NCI-H2107 treated with DMSO at 0.1 percent for 48 hours (cell line): ENCODE data around the gene ROBO3.

Source experiments
- DNase-seq: peaks from one replicate; lab custom pipeline; 2025; ENCODE audit not compliant: unreplicated experiment; lab: John Stamatoyannopoulos, UW

ROBO3 gene

GRCh38 chr11:124841840-124842239, 23.4 kb upstream of the ROBO3 start:
- DNase-seq: no peak

DNA sequence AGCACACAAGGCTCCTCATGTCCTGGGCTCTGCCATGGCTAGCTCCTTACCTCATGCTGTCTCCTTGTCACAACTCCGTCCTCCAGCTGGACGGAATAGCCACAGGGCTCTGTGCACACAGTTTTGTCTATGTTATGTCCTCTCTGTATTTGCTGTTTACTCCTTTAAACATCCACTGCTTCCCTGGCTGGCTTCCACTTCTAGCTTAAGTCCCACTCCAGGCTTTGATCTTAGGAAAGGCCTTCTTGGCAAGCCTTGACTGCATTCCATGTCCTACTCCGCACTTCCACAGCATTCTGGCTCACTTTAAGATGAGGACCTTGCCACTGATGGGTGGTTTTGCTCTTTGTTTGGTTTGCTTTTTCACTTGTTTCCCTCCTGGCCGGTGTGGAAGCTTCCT, 22.9 kb upstream of the ROBO3 start:
- no peak for DNase-seq

DNA sequence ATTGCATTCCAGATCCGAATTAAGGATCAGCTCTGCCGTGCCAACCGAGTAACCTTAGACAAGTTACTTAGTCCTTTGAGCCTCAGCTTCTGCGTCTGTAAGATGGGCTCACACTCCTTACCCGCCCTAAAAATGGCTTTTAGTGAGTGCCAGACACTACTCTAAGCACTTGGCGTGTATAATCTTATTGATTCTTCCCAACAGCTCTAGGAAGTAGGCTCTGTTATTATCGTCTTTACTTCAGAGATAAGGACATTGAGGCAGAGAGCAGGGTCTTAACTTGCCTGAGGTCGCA, 21.7 kb upstream of the ROBO3 start:
- no peak for DNase-seq

DNA sequence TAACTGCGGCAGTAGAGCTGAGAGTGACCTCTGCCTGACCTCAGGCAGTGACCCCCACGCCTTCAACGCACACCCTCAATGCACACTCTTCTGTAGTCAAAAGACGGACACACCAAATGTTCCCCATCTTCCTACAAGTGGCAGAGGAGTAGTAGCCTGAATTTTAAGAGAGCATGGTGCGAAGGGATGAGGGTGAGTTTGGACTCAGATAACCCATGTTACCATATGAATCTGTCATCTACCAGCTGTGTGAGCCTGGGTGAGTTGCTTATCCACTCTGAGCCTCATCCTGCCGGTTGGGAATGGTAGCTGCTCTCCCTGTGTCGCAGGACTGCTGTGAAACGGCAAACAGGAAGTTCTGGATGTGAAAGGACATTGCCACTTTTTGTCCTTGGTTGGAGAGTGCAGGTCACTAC, 20.6 kb upstream of the ROBO3 start:
- no peak for DNase-seq

DNA sequence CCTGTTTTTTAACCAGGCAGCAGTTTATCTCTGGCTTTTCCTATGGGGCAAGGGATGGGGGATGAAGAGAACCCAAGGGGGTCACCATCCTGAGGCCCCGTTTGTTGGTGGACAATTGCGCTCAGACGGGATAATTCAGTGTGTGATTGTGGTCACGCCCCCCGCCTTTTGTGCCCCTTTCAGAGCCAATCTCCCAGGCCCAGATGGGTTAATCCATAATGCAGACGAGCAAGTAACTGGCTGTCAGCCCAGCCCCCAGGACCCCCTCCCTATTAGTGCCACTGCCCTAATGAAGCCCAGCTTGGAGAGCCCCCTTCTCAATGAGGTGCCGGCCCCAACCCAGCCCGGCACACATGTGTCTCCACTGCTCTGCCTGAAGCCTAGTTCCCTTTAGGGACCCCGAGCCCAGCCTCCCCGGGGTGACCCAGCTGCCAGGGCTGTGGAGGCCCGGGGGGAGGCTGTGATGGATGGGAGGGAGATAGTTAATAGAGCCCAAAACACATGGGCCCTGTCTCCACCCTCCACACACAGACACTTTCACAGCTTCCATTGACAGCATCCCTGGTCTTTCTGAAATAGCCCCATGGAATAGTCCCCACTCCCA, 19.1 kb upstream of the ROBO3 start:
- DNase-seq: no peak

DNA sequence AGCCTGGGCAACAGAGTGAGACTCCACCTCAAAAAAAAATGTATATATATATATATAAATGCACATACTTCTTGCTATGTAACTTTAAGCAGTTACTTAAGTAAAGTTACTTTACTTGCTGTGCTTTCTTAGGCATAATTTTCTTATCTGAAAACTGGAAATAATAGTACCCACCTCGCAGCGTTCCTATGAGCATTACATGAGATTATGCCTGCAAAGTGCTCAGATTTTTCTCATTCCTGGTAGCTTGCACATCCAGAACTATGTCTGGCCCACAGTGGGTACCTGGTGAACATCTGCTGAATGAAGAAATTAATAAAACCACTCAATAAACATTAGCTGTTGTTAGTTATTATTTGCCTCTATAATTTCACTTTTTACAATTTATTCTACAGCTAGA, 6.1 kb upstream of the ROBO3 start:
- no peak for DNase-seq

DNA sequence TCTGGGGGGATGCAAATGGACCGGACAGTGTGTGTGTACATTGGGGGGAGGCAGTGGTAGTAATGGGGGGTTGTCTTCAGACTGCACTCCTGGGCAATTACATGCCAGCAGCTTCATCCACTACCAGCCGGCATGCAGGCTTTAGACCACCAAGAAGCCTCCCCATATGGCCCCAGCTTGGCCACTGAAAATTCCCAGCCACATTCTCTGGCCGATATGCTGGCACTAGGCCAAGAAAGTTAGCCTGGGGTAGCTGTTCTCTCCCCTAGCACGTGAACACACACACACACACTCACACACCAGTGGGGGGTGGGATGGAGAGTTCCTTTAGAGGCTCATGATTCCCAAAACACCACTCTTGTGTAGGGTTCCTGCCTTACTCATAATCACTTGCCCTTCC, 3.6 kb upstream of the ROBO3 start:
- DNase-seq: no peak

DNA sequence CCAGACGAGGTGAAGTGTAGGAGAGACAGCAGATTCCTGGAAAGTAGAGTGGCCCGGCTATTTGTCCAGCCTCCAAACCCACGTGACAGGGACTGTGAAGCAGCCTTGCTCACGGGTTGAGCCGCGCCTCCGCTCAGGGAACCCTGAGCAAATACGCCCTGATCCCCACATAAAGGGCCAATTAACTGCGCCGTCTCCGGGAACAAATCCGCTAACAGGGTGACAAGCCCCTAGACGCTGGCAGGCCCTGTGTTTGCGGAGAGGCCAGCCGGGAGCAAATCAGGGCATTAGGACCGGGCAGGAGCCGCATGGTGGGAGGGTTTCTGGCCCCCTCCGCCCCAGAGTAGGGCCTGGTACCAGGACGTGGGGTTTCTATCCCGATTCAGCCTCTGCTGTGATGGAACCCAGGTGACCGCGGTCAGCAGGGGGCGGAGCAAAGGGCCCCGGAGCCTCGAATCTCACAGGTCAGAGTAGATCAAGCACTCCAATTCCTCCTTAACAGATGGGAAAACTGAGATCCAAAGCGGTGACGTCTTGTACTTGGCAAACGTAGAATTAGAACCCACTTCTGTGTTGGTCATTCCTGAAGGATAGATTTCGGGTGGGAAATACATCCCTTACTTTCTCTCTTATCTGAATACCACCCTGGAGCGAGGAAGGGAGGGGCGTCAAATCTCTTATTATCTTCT, 2.0 kb upstream of the ROBO3 start:
- no peak for DNase-seq

DNA sequence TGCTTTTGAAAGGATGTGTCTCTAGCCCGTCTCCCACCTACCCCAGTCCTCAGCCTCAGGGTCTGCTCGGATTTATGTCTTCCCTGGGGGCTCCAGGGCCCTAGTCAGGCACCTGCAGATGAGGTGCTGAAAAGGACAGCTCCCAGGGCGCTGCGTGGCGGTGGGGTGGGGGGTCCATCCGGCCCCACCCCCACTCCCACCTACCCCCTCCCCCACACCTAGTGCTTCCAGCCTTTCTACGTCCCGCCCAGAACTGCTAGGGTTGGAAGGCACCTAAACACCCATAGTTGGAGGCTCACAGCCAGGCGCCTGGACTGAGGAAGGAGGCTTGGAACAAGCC, 1.4 kb upstream of the ROBO3 start:
- DNase-seq: no peak

GRCh38 chr11:124864176-124864891, 898 bp upstream of the ROBO3 start:
- DNase-seq: no peak

- DNase-seq: no peak
Measured at GRCh38 chr11:124864892-124865180, 396 bp upstream of the ROBO3 start.

DNA sequence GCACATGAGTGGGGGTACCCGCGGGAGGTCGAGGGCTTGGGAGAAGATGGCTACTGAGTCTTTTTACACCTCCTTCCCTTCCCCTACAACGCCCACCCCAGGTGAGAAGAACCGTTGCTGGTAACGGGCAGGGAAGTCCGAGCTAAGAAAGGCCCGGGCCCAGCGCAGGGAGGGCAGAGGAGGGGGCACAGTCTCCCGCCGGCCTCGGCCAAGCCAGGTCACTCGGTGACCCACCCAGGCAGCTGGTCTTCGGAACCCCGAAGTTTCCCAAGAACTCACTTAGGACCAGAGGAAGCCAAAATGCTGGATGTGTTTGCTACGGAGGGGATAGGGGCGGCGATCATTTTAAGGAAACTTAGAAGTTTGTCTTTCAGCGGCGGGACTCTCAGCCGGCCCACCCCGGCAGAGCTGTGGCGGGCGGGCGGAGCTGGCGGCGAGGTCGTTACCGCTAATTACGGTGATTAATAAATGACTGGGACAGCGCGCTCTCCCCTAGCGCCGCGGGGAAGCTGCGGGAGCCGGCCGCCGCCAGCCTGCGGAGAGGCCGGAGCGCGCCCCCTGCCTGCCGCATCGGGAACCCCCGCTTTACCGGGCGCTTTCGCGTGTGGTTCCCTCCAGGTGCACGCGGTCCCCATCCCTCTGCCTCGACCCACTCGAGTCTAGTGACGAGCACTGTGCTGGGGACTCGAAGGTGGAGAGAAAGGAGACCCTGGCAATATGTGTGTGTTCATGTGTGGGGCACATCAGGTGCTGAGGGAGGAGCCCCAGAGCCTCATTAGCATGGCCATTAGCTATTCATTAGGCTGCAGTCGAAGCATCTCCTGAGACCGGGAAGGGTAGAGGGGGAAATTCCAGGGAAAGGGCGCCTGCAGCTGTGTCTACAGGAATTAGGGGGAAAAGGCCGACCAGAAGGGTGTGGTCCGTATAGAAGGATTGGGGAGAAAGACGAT, 945 bp downstream of the ROBO3 start:
- no peak for DNase-seq

- no peak for DNase-seq
Measured at GRCh38 chr11:124867700-124868099, 2.5 kb downstream of the ROBO3 start.

- no peak for DNase-seq
Measured at GRCh38 chr11:124868331-124869274, 3.4 kb downstream of the ROBO3 start.

DNA sequence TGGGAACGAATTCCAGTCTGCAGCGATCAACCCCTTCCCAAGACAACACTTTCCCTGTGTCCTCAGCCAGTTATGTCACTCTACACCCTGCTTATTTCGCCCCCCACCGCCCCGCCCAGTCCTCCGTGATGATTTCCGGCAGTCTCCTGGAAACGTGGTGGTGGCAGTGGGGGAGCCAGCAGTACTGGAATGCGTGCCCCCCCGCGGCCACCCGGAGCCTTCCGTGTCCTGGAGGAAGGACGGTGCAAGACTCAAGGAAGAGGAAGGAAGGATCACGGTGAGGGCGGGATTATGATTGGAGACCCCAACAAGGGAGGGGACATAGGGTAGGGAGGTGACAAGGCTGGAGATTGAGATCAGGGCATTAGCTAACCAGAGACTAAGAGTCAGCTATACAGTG, 4.1 kb downstream of the ROBO3 start:
- DNase-seq: no peak

DNA sequence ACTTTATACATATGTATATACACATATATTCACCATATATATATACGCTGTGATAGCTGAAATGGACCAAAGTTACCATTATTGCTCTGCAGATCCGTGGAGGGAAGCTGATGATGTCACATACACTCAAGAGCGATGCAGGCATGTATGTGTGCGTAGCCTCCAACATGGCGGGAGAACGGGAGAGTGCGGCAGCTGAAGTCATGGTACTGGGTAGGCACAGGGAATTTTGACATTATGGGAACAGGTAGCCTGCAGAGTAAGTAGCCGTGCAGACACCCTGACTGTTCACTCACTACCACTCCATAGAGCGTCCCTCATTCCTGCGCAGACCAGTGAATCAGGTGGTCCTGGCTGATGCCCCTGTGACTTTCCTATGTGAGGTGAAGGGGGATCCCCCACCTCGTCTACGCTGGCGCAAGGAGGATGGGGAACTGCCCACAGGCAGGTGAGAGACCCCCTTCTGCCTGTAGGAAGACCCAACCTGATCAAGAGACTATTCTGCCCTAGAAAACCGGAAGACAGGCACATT, 4.7 kb downstream of the ROBO3 start:
- DNase-seq: no peak

DNA sequence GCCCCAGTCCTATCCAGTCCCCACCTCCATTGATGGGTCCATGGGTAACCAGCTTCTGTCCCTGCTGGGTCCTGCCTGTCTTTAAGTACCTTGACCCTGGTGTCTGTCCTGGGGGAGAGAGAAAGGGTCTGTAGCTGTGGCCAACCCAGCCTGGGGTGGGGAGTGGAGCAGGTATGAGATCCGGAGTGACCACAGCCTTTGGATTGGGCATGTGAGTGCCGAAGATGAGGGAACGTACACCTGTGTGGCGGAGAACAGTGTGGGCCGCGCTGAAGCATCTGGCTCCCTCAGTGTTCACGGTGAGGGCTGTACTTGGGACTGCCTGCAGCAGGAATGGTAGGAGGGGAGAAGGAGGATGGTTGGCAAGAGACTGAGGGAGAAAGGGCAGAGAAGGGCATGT, 5.2 kb downstream of the ROBO3 start:
- DNase-seq: no peak

- no peak for DNase-seq
Measured at GRCh38 chr11:124872280-124872679, 7.0 kb downstream of the ROBO3 start.

GRCh38 chr11:124872741-124873140, 7.5 kb downstream of the ROBO3 start:
- DNase-seq: no peak

DNA sequence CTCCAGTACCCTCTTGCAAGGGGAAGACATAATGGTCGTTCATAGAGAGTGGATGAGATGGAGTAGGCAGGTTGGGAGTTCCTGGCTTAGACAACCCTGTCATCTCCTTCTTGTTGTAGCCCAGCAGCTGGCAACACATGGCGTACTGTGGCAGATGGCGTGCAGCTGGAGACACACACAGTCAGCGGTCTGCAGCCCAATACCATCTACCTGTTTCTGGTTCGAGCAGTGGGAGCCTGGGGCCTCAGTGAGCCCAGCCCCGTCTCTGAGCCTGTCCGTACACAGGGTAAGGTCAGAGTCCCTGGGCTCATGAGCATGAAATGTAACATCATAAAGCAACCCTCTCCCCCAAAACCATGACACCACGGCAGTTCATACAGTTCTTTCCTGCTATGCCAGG, 8.7 kb downstream of the ROBO3 start:
- DNase-seq: no peak
